Subcutaneous adipose tissue (tissue), 4 donors: Measurements from ENCODE around the gene VAV3. TPM values are rescaled to one million over a fixed set of nuclear protein-coding genes. Genes with fewer than 3 reads are reported as not detected.

Experiments
- CTCF ChIP-seq: fragments of 450-650 bp; IDR thresholded peaks from one replicate; pipeline ENCODE4 v1.5.1; 2016; ENCODE audit warnings: low read depth, mild to moderate bottlenecking, control low read depth, antibody characterized with exemption, moderate library complexity
- total RNA-seq, 4 donors: library from RNA; depleted of rRNA; stranded (reverse); fragments of >200 nt; gene quantifications; one replicate each; pipeline ENCODE4 v1.1.0, GENCODE V29; 2016

VAV3 gene
- total RNA-seq, 4 donors from 2014 or later, result 7.0 to 13.1 (median 10.1) TPM

- no peak for TF ChIP-seq CTCF
Measured at GRCh38 chr1:107785496-107786202, 179.3 kb downstream of the VAV3 start.

GRCh38 chr1:107782217-107782845 lies 182.6 kb downstream of the VAV3 start:
- TF ChIP-seq CTCF, result no peak

- no peak for TF ChIP-seq CTCF
Measured at GRCh38 chr1:107781245-107781644, 183.7 kb downstream of the VAV3 start.

GRCh38 chr1:107777664-107778047 lies 187.3 kb downstream of the VAV3 start:
- no peak for TF ChIP-seq CTCF

GRCh38 chr1:107776900-107777663 lies 187.9 kb downstream of the VAV3 start:
- TF ChIP-seq CTCF, result no peak

- no peak for TF ChIP-seq CTCF
Measured at GRCh38 chr1:107771377-107771776, 193.6 kb downstream of the VAV3 start.

- TF ChIP-seq CTCF, result no peak
Measured at GRCh38 chr1:107767156-107767582, 197.8 kb downstream of the VAV3 start.
